GM23338 (cell line): ENCODE measurements around the gene MRPS27. TPM values are rescaled to one million over a fixed set of nuclear protein-coding genes. Genes with fewer than 3 reads are reported as not detected.

Experiments used
- ATAC-seq: fragments of 200-7000 bp; cut with Tn5 transposase; 3 replicates; pipeline ENCODE4 v1.9.1; 2020
- DNase-seq: peaks from one replicate; pipeline ENCODE4 v3.0.0-alpha.2; 2015; ENCODE audit warnings: low spot score
- H2AFZ ChIP-seq: fragments of 200-600 bp; sonication (generic); 2 replicates; pipeline ENCODE4 v1.8.0; 2016; ENCODE audit warnings: antibody characterized with exemption, mild to moderate bottlenecking, moderate library complexity
- H3F3A ChIP-seq: fragments of 200-600 bp; sonication (generic); replicated peaks from 2 replicates; pipeline ENCODE4 v1.8.0; 2017; ENCODE audit warnings: antibody characterized with exemption, mixed run types, low read depth
- H3K27ac ChIP-seq: fragments of 200-600 bp; sonication (generic); 2 replicates; pipeline ENCODE4 v1.6.1; 2016; ENCODE audit warnings: low read depth
- H3K27me3 ChIP-seq: fragments of 200-600 bp; sonication (generic); 2 replicates; pipeline ENCODE4 v1.8.0; 2016; ENCODE audit warnings: mild to moderate bottlenecking, mixed run types, moderate library complexity; ENCODE audit not compliant: insufficient read depth
- H3K36me3 ChIP-seq: fragments of 200-600 bp; sonication (generic); 2 replicates; pipeline ENCODE4 v1.8.0; 2016; ENCODE audit warnings: mild to moderate bottlenecking; ENCODE audit not compliant: insufficient read depth
- H3K4me1 ChIP-seq: fragments of 200-600 bp; sonication (generic); 2 replicates; pipeline ENCODE4 v1.8.0; 2016; ENCODE audit warnings: mild to moderate bottlenecking, moderate library complexity; ENCODE audit not compliant: insufficient read depth
- H3K4me2 ChIP-seq: fragments of 200-600 bp; sonication (generic); 2 replicates; pipeline ENCODE4 v1.7.1; 2017; ENCODE audit warnings: mixed run types
- H3K4me3 ChIP-seq: fragments of 200-600 bp; sonication (generic); 2 replicates; pipeline ENCODE4 v1.6.1; 2016; ENCODE audit warnings: mixed run types
- H3K79me2 ChIP-seq: fragments of 200-600 bp; sonication (generic); replicated peaks from 2 replicates; pipeline ENCODE4 v1.8.0; 2017; ENCODE audit warnings: mild to moderate bottlenecking; ENCODE audit not compliant: insufficient read depth
- H3K9me2 ChIP-seq: fragments of 200-600 bp; sonication (generic); 2 replicates; pipeline ENCODE4 v1.8.0; 2017; ENCODE audit not compliant: insufficient read depth
- H4K20me1 ChIP-seq: fragments of 200-600 bp; sonication (generic); replicated peaks from 2 replicates; pipeline ENCODE4 v1.8.0; 2017; ENCODE audit warnings: mild to moderate bottlenecking; ENCODE audit not compliant: insufficient read depth
- H3K27ac Mint-ChIP-seq: 2 replicates; pipeline ENCODE4 v1.8.0; 2020; ENCODE audit warnings: inconsistent platforms, mild to moderate bottlenecking, moderate library complexity, mixed read lengths
- H3K27me3 Mint-ChIP-seq: 3 replicates; pipeline ENCODE4 v1.8.0; 2022; ENCODE audit warnings: low read depth, mild to moderate bottlenecking, moderate library complexity, mixed read lengths, inconsistent platforms; ENCODE audit not compliant: insufficient read depth, poor library complexity
- H3K36me3 Mint-ChIP-seq: 3 replicates; pipeline ENCODE4 v1.8.0; 2021; ENCODE audit warnings: low read depth, mild to moderate bottlenecking, inconsistent platforms, moderate library complexity, mixed read lengths
- H3K4me1 Mint-ChIP-seq: 3 replicates; pipeline ENCODE4 v1.8.0; 2020; ENCODE audit warnings: mild to moderate bottlenecking, inconsistent platforms, mixed read lengths
- H3K4me3 Mint-ChIP-seq: 3 replicates; pipeline ENCODE4 v1.8.0; 2021; ENCODE audit warnings: moderate library complexity, mild to moderate bottlenecking, inconsistent platforms, mixed read lengths
- H3K9me3 Mint-ChIP-seq: 3 replicates; pipeline ENCODE4 v1.8.0; 2020; ENCODE audit warnings: moderate library complexity, mild to moderate bottlenecking, inconsistent platforms, mixed read lengths
- JUNB ChIP-seq: IDR thresholded peaks from one replicate; pipeline ENCODE4 v1.6.1; 2016; ENCODE audit warnings: antibody characterized with exemption; ENCODE audit not compliant: unreplicated experiment
- ZNF331 ChIP-seq: fragments of 250-450 bp; sonication (Bioruptor Pico); IDR thresholded peaks from 2 replicates; pipeline ENCODE4 v1.5.0; 2020; ENCODE audit warnings: low read depth, mild to moderate bottlenecking, moderate library complexity
- polyA plus RNA-seq: library from polyadenylated mRNA; unstranded; fragments of >200 nt; fragmentation: Nextera tagmentation; extraction: Ambion mirVana; gene quantifications from 2 replicates; pipeline ENCODE4 v1.2.1, GENCODE V29; 2016
- total RNA-seq: library from RNA; depleted of rRNA; stranded (reverse); fragments of >200 nt; shearing (Covaris generic); gene quantifications from 2 replicates; pipeline ENCODE4 v1.2.3, GENCODE V29; 2014
- TF ChIP-seq, protein P1 (sequence below): fragments of 250-450 bp; sonication (Bioruptor Pico); IDR thresholded peaks from 2 replicates; pipeline ENCODE4 v1.5.0; 2020; ENCODE audit warnings: mild to moderate bottlenecking, moderate library complexity
- TF ChIP-seq, protein P2 (sequence below): IDR thresholded peaks from one replicate; pipeline ENCODE4 v1.6.1; 2018; ENCODE audit warnings: antibody characterized with exemption; ENCODE audit not compliant: unreplicated experiment
- TF ChIP-seq, protein P3 (sequence below): IDR thresholded peaks from 2 replicates; pipeline ENCODE4 v1.6.1; 2016; ENCODE audit warnings: antibody characterized with exemption

The MRPS27 gene
- total and polyA plus RNA-seq, 2 experiments from 2014 or later = 53.2 to 141 TPM

DNA sequence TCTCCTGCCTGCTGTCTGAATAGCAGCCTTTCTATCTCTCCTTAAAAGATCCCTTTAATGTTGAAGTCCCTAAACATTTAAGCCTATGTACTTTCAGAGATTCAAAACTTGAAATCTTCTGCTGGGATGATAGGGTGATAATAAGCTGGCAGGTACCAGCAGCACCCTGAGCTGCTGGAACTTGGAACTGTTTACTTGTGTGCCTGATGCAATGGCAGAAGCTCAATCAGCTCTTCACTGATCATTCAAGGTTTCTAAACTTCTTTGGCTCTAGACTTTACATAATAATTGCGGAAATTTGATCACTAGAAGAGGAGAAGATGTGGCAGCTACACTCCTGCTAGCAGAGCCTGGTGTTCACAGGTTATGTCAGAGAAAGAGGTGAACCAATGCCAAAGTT is 27.6 kb downstream of the MRPS27 start (continued):
- TF ChIP-seq, protein P1, sequence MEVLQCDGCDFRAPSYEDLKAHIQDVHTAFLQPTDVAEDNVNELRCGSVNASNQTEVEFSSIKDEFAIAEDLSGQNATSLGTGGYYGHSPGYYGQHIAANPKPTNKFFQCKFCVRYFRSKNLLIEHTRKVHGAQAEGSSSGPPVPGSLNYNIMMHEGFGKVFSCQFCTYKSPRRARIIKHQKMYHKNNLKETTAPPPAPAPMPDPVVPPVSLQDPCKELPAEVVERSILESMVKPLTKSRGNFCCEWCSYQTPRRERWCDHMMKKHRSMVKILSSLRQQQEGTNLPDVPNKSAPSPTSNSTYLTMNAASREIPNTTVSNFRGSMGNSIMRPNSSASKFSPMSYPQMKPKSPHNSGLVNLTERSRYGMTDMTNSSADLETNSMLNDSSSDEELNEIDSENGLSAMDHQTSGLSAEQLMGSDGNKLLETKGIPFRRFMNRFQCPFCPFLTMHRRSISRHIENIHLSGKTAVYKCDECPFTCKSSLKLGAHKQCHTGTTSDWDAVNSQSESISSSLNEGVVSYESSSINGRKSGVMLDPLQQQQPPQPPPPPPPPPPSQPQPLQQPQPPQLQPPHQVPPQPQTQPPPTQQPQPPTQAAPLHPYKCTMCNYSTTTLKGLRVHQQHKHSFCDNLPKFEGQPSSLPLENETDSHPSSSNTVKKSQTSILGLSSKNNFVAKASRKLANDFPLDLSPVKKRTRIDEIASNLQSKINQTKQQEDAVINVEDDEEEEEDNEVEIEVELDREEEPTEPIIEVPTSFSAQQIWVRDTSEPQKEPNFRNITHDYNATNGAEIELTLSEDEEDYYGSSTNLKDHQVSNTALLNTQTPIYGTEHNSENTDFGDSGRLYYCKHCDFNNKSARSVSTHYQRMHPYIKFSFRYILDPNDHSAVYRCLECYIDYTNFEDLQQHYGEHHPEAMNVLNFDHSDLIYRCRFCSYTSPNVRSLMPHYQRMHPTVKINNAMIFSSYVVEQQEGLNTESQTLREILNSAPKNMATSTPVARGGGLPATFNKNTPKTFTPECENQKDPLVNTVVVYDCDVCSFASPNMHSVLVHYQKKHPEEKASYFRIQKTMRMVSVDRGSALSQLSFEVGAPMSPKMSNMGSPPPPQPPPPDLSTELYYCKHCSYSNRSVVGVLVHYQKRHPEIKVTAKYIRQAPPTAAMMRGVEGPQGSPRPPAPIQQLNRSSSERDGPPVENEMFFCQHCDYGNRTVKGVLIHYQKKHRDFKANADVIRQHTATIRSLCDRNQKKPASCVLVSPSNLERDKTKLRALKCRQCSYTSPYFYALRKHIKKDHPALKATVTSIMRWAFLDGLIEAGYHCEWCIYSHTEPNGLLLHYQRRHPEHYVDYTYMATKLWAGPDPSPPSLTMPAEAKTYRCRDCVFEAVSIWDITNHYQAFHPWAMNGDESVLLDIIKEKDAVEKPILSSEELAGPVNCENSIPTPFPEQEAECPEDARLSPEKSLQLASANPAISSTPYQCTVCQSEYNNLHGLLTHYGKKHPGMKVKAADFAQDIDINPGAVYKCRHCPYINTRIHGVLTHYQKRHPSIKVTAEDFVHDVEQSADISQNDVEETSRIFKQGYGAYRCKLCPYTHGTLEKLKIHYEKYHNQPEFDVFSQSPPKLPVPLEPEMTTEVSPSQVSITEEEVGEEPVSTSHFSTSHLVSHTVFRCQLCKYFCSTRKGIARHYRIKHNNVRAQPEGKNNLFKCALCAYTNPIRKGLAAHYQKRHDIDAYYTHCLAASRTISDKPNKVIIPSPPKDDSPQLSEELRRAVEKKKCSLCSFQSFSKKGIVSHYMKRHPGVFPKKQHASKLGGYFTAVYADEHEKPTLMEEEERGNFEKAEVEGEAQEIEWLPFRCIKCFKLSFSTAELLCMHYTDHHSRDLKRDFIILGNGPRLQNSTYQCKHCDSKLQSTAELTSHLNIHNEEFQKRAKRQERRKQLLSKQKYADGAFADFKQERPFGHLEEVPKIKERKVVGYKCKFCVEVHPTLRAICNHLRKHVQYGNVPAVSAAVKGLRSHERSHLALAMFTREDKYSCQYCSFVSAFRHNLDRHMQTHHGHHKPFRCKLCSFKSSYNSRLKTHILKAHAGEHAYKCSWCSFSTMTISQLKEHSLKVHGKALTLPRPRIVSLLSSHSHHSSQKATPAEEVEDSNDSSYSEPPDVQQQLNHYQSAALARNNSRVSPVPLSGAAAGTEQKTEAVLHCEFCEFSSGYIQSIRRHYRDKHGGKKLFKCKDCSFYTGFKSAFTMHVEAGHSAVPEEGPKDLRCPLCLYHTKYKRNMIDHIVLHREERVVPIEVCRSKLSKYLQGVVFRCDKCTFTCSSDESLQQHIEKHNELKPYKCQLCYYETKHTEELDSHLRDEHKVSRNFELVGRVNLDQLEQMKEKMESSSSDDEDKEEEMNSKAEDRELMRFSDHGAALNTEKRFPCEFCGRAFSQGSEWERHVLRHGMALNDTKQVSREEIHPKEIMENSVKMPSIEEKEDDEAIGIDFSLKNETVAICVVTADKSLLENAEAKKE (CRISPR knock-in tag) = no peak
- TF ChIP-seq, protein P2, sequence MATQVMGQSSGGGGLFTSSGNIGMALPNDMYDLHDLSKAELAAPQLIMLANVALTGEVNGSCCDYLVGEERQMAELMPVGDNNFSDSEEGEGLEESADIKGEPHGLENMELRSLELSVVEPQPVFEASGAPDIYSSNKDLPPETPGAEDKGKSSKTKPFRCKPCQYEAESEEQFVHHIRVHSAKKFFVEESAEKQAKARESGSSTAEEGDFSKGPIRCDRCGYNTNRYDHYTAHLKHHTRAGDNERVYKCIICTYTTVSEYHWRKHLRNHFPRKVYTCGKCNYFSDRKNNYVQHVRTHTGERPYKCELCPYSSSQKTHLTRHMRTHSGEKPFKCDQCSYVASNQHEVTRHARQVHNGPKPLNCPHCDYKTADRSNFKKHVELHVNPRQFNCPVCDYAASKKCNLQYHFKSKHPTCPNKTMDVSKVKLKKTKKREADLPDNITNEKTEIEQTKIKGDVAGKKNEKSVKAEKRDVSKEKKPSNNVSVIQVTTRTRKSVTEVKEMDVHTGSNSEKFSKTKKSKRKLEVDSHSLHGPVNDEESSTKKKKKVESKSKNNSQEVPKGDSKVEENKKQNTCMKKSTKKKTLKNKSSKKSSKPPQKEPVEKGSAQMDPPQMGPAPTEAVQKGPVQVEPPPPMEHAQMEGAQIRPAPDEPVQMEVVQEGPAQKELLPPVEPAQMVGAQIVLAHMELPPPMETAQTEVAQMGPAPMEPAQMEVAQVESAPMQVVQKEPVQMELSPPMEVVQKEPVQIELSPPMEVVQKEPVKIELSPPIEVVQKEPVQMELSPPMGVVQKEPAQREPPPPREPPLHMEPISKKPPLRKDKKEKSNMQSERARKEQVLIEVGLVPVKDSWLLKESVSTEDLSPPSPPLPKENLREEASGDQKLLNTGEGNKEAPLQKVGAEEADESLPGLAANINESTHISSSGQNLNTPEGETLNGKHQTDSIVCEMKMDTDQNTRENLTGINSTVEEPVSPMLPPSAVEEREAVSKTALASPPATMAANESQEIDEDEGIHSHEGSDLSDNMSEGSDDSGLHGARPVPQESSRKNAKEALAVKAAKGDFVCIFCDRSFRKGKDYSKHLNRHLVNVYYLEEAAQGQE = no peak
- TF ChIP-seq, protein P3, sequence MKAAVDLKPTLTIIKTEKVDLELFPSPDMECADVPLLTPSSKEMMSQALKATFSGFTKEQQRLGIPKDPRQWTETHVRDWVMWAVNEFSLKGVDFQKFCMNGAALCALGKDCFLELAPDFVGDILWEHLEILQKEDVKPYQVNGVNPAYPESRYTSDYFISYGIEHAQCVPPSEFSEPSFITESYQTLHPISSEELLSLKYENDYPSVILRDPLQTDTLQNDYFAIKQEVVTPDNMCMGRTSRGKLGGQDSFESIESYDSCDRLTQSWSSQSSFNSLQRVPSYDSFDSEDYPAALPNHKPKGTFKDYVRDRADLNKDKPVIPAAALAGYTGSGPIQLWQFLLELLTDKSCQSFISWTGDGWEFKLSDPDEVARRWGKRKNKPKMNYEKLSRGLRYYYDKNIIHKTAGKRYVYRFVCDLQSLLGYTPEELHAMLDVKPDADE = no peak
- no peak for TF ChIP-seq JUNB

DNA sequence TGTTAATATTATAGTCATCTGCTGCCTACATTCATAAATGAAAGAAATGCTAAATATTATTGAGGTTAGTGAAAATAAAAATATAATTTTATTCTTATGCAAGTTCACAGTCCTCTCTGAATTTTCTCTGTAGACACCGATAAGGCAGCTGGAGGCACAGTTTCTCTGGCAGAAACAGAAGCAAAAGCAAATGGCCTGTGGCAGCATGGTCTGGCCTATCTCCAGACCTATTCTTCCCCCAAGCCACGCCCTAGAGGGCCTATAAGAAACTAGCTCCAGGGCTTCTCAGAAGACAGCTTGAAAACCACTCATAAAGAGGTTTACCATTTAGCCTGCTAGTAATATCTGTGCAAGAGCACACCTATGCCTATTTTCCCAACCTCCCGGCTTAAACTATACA is 28.4 kb downstream of the MRPS27 start:
- no peak overlapping the region for H3K27ac Mint-ChIP-seq
- H3K9me3 Mint-ChIP-seq = no peaks in the 10 kb centered on the region
- H4K20me1 ChIP-seq = no peaks in the 10 kb centered on the region
- H3K4me1 Mint-ChIP-seq = peaks cover 10% of the 10 kb centered on the region; the same call in 2 of the 3 replicates
- no peaks in the 10 kb centered on the region for H3K27me3 ChIP-seq
- peaks cover 14% of the 10 kb centered on the region for H3K4me1 ChIP-seq
- no peaks in the 10 kb centered on the region for H3K79me2 ChIP-seq
- no peaks in the 10 kb centered on the region for H3K9me2 ChIP-seq
- H3K36me3 Mint-ChIP-seq = peaks cover 29% of the 10 kb centered on the region
- H2AFZ ChIP-seq = no peak overlapping the region
- DNase-seq = no peak
- no peaks in the 10 kb centered on the region for H3K27me3 Mint-ChIP-seq
- ATAC-seq = no peak
- no peak overlapping the region for H3K4me3 Mint-ChIP-seq
- H3K27ac ChIP-seq = no peak overlapping the region
- no peak overlapping the region for H3K4me2 ChIP-seq
- peaks cover 7% of the 10 kb centered on the region; the same call in 1 of the 2 replicates for H3K36me3 ChIP-seq
- H3K4me3 ChIP-seq = no peak overlapping the region
- no peaks in the 10 kb centered on the region for H3F3A ChIP-seq
- no peak for TF ChIP-seq ZNF331 (CRISPR knock-in tag)
